ENCODE data around the gene PASD1.

PASD1 gene

DNA sequence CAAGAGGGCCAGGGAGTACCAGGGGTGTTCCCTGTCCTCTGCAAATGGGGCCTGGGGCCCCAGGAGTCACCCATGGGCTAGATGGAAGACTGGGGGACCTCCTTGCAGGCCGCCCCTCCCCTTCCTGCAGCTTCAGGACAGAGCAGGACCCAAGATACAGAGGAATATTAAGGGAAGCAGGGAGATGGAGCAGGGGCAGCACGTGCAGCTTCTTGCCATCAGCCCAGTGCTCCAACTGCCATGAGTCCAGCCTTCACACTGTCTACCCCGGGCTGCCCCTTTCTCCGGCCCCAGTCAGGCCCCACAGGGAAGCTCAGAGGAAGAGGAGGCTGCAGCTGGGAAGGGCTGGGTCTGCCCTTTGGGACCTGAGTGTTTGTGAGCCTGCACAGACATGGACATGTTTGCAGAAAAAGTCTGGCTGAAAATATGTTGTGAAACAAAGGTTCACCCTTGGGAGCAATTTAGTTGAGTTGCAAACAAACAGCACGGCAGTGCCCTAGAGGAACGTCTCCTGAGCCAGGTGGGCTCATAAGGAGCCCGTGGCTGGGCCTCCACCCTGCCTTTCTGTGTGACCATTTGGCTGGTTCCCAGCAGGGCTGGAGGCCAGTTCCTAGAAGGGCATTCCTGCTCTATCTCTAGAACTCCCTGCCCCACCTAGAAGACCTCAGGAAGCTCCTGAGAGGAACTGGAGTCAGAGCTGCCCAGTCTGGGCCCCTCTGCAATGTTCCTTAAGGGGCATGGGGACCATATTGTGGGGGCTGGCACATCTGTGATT lies 161.3 kb downstream of the PASD1 start:
- no peak for TF ChIP-seq POLR2AphosphoS5 (IDR thresholded peaks at IDR 0.05; ENCODE audit: low read depth, low read length)
- no peak for TF ChIP-seq TAF1 (IDR thresholded peaks at IDR 0.05; ENCODE audit: borderline replicate concordance, low read depth, low read length)
- no peak for TF ChIP-seq POLR2A (IDR thresholded peaks at IDR 0.05; ENCODE audit: low read depth, low read length)

GRCh38 chrX:151725338-151725614 lies 161.8 kb downstream of the PASD1 start:
- FAIRE-seq (no peak), DNase-seq (ENCODE audit: insufficient read length) (no peak)
- TF ChIP-seq TAF1 (IDR thresholded peaks at IDR 0.05; ENCODE audit: borderline replicate concordance, low read depth, low read length), result no peak
- TF ChIP-seq POLR2AphosphoS5 (IDR thresholded peaks at IDR 0.05; ENCODE audit: low read depth, low read length), result no peak
- TF ChIP-seq POLR2A (IDR thresholded peaks at IDR 0.05; ENCODE audit: low read depth, low read length), result no peak

More for the DNA sequence above, 161.3 kb downstream of the PASD1 start:
- FAIRE-seq (no peak), DNase-seq (ENCODE audit: insufficient read length) (no peak)
